Activated CD4-positive, alpha-beta T cell treated with anti-CD3 and anti-CD28 coated beads for 36 hours (primary cell): ENCODE measurements around the gene TTC31. TPM values are rescaled to one million over a fixed set of nuclear protein-coding genes. Genes with fewer than 3 reads are reported as not detected.
A peak's percentile ranks its signal among the peaks of the same experiment; 100 is the strongest.
"Not testable (repeated sequence)": the region's sequence is repeated elsewhere in the genome, so short reads cannot be mapped to it uniquely, and the experiment has no call there.

Experiments used
- ATAC-seq: fragments of 200-7000 bp; cut with Tn5 transposase; one replicate; pipeline ENCODE4 v1.10.0; 2021; ENCODE audit warnings: mild to moderate bottlenecking, moderate library complexity
- CTCF ChIA-PET: fragments of 350-600 bp; sonication (Branson Sonifier 250); formaldehyde crosslinking; loops from one replicate; lab custom pipeline; 2021; ENCODE audit warnings: antibody characterized with exemption; lab: Charles Lee
- POLR2A ChIA-PET: fragments of 350-600 bp; sonication (Branson Sonifier 250); formaldehyde crosslinking; loops from one replicate; lab custom pipeline; 2021; ENCODE audit warnings: antibody characterized with exemption, inconsistent platforms; lab: Charles Lee
- DNase-seq: peaks from one replicate; pipeline ENCODE4 v3.0.0-alpha.2; 2020
- H3K27ac Mint-ChIP-seq: one replicate; pipeline ENCODE4 v1.8.0; 2021; ENCODE audit warnings: mixed read lengths
- H3K27me3 Mint-ChIP-seq: one replicate; pipeline ENCODE4 v1.8.0; 2021; ENCODE audit warnings: mixed read lengths
- H3K36me3 Mint-ChIP-seq: one replicate; pipeline ENCODE4 v1.8.0; 2021; ENCODE audit warnings: low read depth, mixed read lengths
- H3K4me1 Mint-ChIP-seq: one replicate; pipeline ENCODE4 v1.8.0; 2021; ENCODE audit warnings: mixed read lengths
- H3K4me3 Mint-ChIP-seq: one replicate; pipeline ENCODE4 v1.8.0; 2021; ENCODE audit warnings: mild to moderate bottlenecking, moderate library complexity, mixed read lengths
- H3K9me3 Mint-ChIP-seq: one replicate; pipeline ENCODE4 v1.8.0; 2021; ENCODE audit warnings: low read depth, mixed read lengths
- intact Hi-C, 2 experiments: fragments of 100-400 bp; cut with DNase I in 1 of 2; cut with micrococcal nuclease in 1 of 2; formaldehyde crosslinking; loops; one replicate each; pipeline versions ENCODE4 v1.14.2 to v1.15.1; 2022 to 2024; cut with DNase I, micrococcal nuclease
- total RNA-seq, 2 experiments: library from RNA; stranded (reverse); gene quantifications; one replicate each; pipeline ENCODE4 v1.2.3, GENCODE V29; 2021

TTC31 gene
- total RNA-seq, 2 experiments from 2014 or later, result 24.0 to 24.6 TPM

- peak; percentile 91 for DNase-seq
- Mint-ChIP-seq H3K4me1 (peaks cover 40% of the 10 kb centered on the region), H3K4me3 (peak overlapping the region; percentile 90), H3K27ac (peak overlapping the region; percentile 99), H3K27me3 (no peaks in the 10 kb centered on the region), H3K9me3 (no peaks in the 10 kb centered on the region), H3K36me3 (peaks cover 28% of the 10 kb centered on the region)
- peak; percentile 42 for ATAC-seq
- intact Hi-C loops, result loop anchor here (1.0 to 5.0 kb wide), 12 partner anchors 8 to 530 kb away; partner anchors contain the start of genes MOGS (in 2 of the 2), MRPL53 (in 2 of the 2), C2orf81 (in 1 of the 2) and DGUOK (in 1 of the 2)
- POLR2A ChIA-PET, result interaction anchor here (1.0 to 2.3 kb wide), 9 partner anchors 9 to 279 kb away, joined by 3 to 18 read pairs (median 5); partner anchors contain the start of genes AUP1, CCDC142, DQX1 and HTRA2
- CTCF ChIA-PET, result interaction anchor here (0.7 to 6.6 kb wide), 10 partner anchors 10 to 259 kb away, joined by 3 to 62 read pairs (median 4); partner anchors contain the start of genes CCDC142, MRPL53, MTHFD2 and TTC31
These were observed 25.2 kb upstream of the TTC31 start for GRCh38 chr2:74457549-74458131.

GRCh38 chr2:74458132-74458937 is 24.5 kb upstream of the TTC31 start, which contains the start of gene WBP1:
Gene WBP1, plus strand, starts transcription at chr2:74458438. Its CDS starts 165 bp downstream, at chr2:74458603.
- no peaks in the 10 kb centered on the region for H3K27me3 Mint-ChIP-seq
- POLR2A ChIA-PET, result interaction anchor here (0.6 to 2.3 kb wide), 14 partner anchors 9 to 473 kb away, joined by 3 to 18 read pairs (median 4); partner anchors contain the start of genes AUP1, CCDC142, DQX1 and HTRA2
- peaks cover 37% of the 10 kb centered on the region for H3K4me1 Mint-ChIP-seq
- H3K27ac Mint-ChIP-seq, result peak within 1 kb of the TSS; percentile 99
- H3K36me3 Mint-ChIP-seq, result peaks cover 31% of the 10 kb centered on the region
- ATAC-seq, result peak; percentile 88
- peak within 1 kb of the TSS; percentile 90 for H3K4me3 Mint-ChIP-seq
- DNase-seq, result peak; percentile 99
- H3K9me3 Mint-ChIP-seq, result no peaks in the 10 kb centered on the region
- intact Hi-C loops, result loop anchor here (1.0 to 5.0 kb wide), 10 partner anchors 14 to 531 kb away; partner anchors contain the start of genes MRPL53 (in 2 of the 2), C2orf81 (in 1 of the 2), DGUOK (in 1 of the 2) and DOK1 (in 1 of the 2)
- CTCF ChIA-PET, result interaction anchor here (0.6 to 6.6 kb wide), 12 partner anchors 10 to 260 kb away, joined by 3 to 62 read pairs (median 4); partner anchors contain the start of genes CCDC142, MRPL53, MTHFD2 and TTC31

GRCh38 chr2:74458938-74459363 is 23.9 kb upstream of the TTC31 start:
- Mint-ChIP-seq H3K27ac (peak overlapping the region; percentile 99), H3K4me1 (peaks cover 40% of the 10 kb centered on the region), H3K36me3 (peaks cover 31% of the 10 kb centered on the region), H3K9me3 (no peaks in the 10 kb centered on the region), H3K4me3 (peak overlapping the region; percentile 90), H3K27me3 (no peaks in the 10 kb centered on the region)
- intact Hi-C loops, result loop anchor here (1.0 to 5.0 kb wide), 10 partner anchors 13 to 532 kb away; partner anchors contain the start of genes MRPL53 (in 2 of the 2), C2orf81 (in 1 of the 2), DGUOK (in 1 of the 2) and DOK1 (in 1 of the 2)
- ATAC-seq (no peak), DNase-seq (no peak)
- CTCF ChIA-PET, result interaction anchor here (0.6 to 6.6 kb wide), 9 partner anchors 9 to 260 kb away, joined by 3 to 62 read pairs (median 4); partner anchors contain the start of genes CCDC142, MRPL53, MTHFD2 and TTC31
- POLR2A ChIA-PET, result interaction anchor here (0.6 to 2.3 kb wide), 11 partner anchors 10 to 473 kb away, joined by 3 to 18 read pairs (median 4); partner anchors contain the start of genes AUP1, CCDC142, DQX1 and HTRA2

GRCh38 chr2:74459503-74460118 is 23.3 kb upstream of the TTC31 start:
- CTCF ChIA-PET, result interaction anchor here (0.6 to 6.6 kb wide), 5 partner anchors 8 to 129 kb away, joined by 4 to 62 read pairs (median 14); partner anchors contain the start of genes CCDC142, MRPL53 and TTC31
- ATAC-seq, H3K9me3 Mint-ChIP-seq, H3K27me3 Mint-ChIP-seq, DNase-seq: not testable (repeated sequence)
- peak overlapping the region; percentile 90 for H3K4me3 Mint-ChIP-seq
- peak overlapping the region; percentile 99 for H3K27ac Mint-ChIP-seq
- peaks cover 38% of the 10 kb centered on the region for H3K4me1 Mint-ChIP-seq
- H3K36me3 Mint-ChIP-seq, result peaks cover 31% of the 10 kb centered on the region
- POLR2A ChIA-PET, result interaction anchor here (2.3 kb wide), 1 partner anchor 22 kb away, joined by 18 read pairs; the partner anchor contains the start of genes CCDC142 and TTC31
- intact Hi-C loops, result loop anchor here in 1 of 2 experiments (5.0 kb wide), 2 partner anchors 378 to 532 kb away; partner anchors contain the start of gene DGUOK

- intact Hi-C loops, ATAC-seq, H3K9me3 Mint-ChIP-seq, POLR2A ChIA-PET, DNase-seq, H3K27me3 Mint-ChIP-seq: not testable (repeated sequence)
- CTCF ChIA-PET, result interaction anchor here (6.6 kb wide), 1 partner anchor 13 kb away, joined by 44 read pairs; the partner anchor contains the start of gene MRPL53
- Mint-ChIP-seq H3K4me1 (peaks cover 34% of the 10 kb centered on the region), H3K36me3 (peaks cover 29% of the 10 kb centered on the region), H3K4me3 (peak overlapping the region; percentile 90), H3K27ac (peak overlapping the region; percentile 29)
These were observed 22.7 kb upstream of the TTC31 start for GRCh38 chr2:74460187-74460586.

GRCh38 chr2:74461187-74462053 is 21.5 kb upstream of the TTC31 start:
- H3K4me1 Mint-ChIP-seq, result peaks cover 28% of the 10 kb centered on the region
- CTCF ChIA-PET, result interaction anchor here (0.7 to 1.5 kb wide), 3 partner anchors 8 to 13 kb away, joined by 3 to 4 read pairs (median 4); no protein-coding TSS in a partner anchor
- DNase-seq (no peak), ATAC-seq (no peak)
- no peak overlapping the region for H3K27ac Mint-ChIP-seq
- POLR2A ChIA-PET, result no interaction called here
- peaks cover 19% of the 10 kb centered on the region for H3K36me3 Mint-ChIP-seq
- H3K4me3 Mint-ChIP-seq, result no peak overlapping the region
- intact Hi-C loops, result no loop called here
- no peaks in the 10 kb centered on the region for H3K27me3 Mint-ChIP-seq
- H3K9me3 Mint-ChIP-seq, result no peaks in the 10 kb centered on the region

GRCh38 chr2:74462054-74462785 is 20.7 kb upstream of the TTC31 start:
- ChIA-PET POLR2A (no interaction called here), CTCF (interaction anchor here (0.7 to 1.5 kb wide), 3 partner anchors 7 to 12 kb away, joined by 3 to 4 read pairs (median 4); no protein-coding TSS in a partner anchor)
- Mint-ChIP-seq H3K4me3 (no peak overlapping the region), H3K9me3 (no peaks in the 10 kb centered on the region), H3K36me3 (peaks cover 12% of the 10 kb centered on the region), H3K27ac (no peak overlapping the region), H3K27me3 (no peaks in the 10 kb centered on the region), H3K4me1 (peaks cover 22% of the 10 kb centered on the region)
- intact Hi-C loops, result no loop called here
- ATAC-seq (no peak), DNase-seq (no peak)

- Mint-ChIP-seq H3K9me3 (no peaks in the 10 kb centered on the region), H3K36me3 (peaks cover 11% of the 10 kb centered on the region), H3K27ac (no peak overlapping the region), H3K4me3 (no peak overlapping the region), H3K4me1 (peaks cover 22% of the 10 kb centered on the region), H3K27me3 (no peaks in the 10 kb centered on the region)
- DNase-seq, result no peak
- intact Hi-C loops, result no loop called here
- CTCF ChIA-PET, result interaction anchor here (1.5 kb wide), 1 partner anchor 12 kb away, joined by 4 read pairs; no protein-coding TSS in a partner anchor
- ATAC-seq, result no peak
- POLR2A ChIA-PET, result no interaction called here
These were observed 20.1 kb upstream of the TTC31 start for GRCh38 chr2:74462786-74463105.

- intact Hi-C loops, result no loop called here
- H3K27me3 Mint-ChIP-seq, result no peaks in the 10 kb centered on the region
- no peaks in the 10 kb centered on the region for H3K9me3 Mint-ChIP-seq
- peaks cover 9% of the 10 kb centered on the region for H3K36me3 Mint-ChIP-seq
- no peak for DNase-seq
- H3K4me1 Mint-ChIP-seq, result peaks cover 20% of the 10 kb centered on the region
- peak; percentile 1 for ATAC-seq
- POLR2A ChIA-PET, result interaction anchor here (0.6 kb wide), 1 partner anchor 8 kb away, joined by 3 read pairs; no protein-coding TSS in a partner anchor
- H3K27ac Mint-ChIP-seq, result peak overlapping the region; percentile 60
- H3K4me3 Mint-ChIP-seq, result peak overlapping the region; percentile 93
- CTCF ChIA-PET, result interaction anchor here (0.8 to 1.2 kb wide), 3 partner anchors 19 to 641 kb away, joined by 3 read pairs; partner anchors contain the start of genes CCDC142 and TTC31
These were observed 18.5 kb upstream of the TTC31 start for GRCh38 chr2:74464406-74464805.
